Measurements from ENCODE around the gene NSUN2.
"Not testable (repeated sequence)": the region's sequence is repeated elsewhere in the genome, so short reads cannot be mapped to it uniquely, and the experiment has no call there.

The NSUN2 gene

GRCh38 chr5:6673963-6674362, 41.1 kb upstream of the NSUN2 start:
- H3K4me1 ChIP-seq (ENCODE audit: control insufficient read depth, low read length) = no peaks in the 10 kb centered on the region
- H4K20me1 ChIP-seq (ENCODE audit: control insufficient read depth, insufficient read depth, low read depth, low read length) = no peaks in the 10 kb centered on the region
- H3K27me3 ChIP-seq (ENCODE audit: control insufficient read depth, low read length) = no peaks in the 10 kb centered on the region
- H3K36me3 ChIP-seq (ENCODE audit: control insufficient read depth, low read length) = no peaks in the 10 kb centered on the region; the same call in 1 of the 2 replicates
- H3K4me2 ChIP-seq (ENCODE audit: low read length) = no peak overlapping the region
- no peaks in the 10 kb centered on the region for H3K9me3 ChIP-seq (ENCODE audit: control insufficient read depth, insufficient read depth, low read length)
- H3K79me2 ChIP-seq (ENCODE audit: control insufficient read depth, low read length) = no peaks in the 10 kb centered on the region
- no peak overlapping the region for H3K27ac ChIP-seq (ENCODE audit: low read depth, low read length)
- H3K4me3 ChIP-seq (ENCODE audit: low read length) = no peak overlapping the region
- H3K9me2 ChIP-seq (replicated peaks; ENCODE audit: control insufficient read depth, low read length) = no peaks in the 10 kb centered on the region
- TF ChIP-seq, protein P1, sequence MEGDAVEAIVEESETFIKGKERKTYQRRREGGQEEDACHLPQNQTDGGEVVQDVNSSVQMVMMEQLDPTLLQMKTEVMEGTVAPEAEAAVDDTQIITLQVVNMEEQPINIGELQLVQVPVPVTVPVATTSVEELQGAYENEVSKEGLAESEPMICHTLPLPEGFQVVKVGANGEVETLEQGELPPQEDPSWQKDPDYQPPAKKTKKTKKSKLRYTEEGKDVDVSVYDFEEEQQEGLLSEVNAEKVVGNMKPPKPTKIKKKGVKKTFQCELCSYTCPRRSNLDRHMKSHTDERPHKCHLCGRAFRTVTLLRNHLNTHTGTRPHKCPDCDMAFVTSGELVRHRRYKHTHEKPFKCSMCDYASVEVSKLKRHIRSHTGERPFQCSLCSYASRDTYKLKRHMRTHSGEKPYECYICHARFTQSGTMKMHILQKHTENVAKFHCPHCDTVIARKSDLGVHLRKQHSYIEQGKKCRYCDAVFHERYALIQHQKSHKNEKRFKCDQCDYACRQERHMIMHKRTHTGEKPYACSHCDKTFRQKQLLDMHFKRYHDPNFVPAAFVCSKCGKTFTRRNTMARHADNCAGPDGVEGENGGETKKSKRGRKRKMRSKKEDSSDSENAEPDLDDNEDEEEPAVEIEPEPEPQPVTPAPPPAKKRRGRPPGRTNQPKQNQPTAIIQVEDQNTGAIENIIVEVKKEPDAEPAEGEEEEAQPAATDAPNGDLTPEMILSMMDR (IDR thresholded peaks at IDR 0.05; ENCODE audit: low read depth, low read length, poor library complexity, severe bottlenecking) = no peak
- TF ChIP-seq EZH2phosphoT487 (IDR thresholded peaks at IDR 0.05; ENCODE audit: borderline replicate concordance, low read length) = no peak
- H3F3A ChIP-seq (ENCODE audit: control insufficient read depth, insufficient read depth) = no peaks in the 10 kb centered on the region

- Histone ChIP-seq H3K4me2 (ENCODE audit: low read length) (no peak overlapping the region), H3K9me3 (ENCODE audit: control insufficient read depth, insufficient read depth, low read length) (no peaks in the 10 kb centered on the region), H3K4me3 (ENCODE audit: low read length) (no peak overlapping the region), H3K27me3 (ENCODE audit: control insufficient read depth, low read length) (no peaks in the 10 kb centered on the region), H3K27ac (ENCODE audit: low read depth, low read length) (no peak overlapping the region), H3K9me2 (replicated peaks; ENCODE audit: control insufficient read depth, low read length) (no peaks in the 10 kb centered on the region), H3K79me2 (ENCODE audit: control insufficient read depth, low read length) (no peaks in the 10 kb centered on the region), H4K20me1 (ENCODE audit: control insufficient read depth, insufficient read depth, low read depth, low read length) (no peaks in the 10 kb centered on the region), H3F3A (ENCODE audit: control insufficient read depth, insufficient read depth) (no peaks in the 10 kb centered on the region), H3K36me3 (ENCODE audit: control insufficient read depth, low read length) (no peaks in the 10 kb centered on the region; the same call in 1 of the 2 replicates), H3K4me1 (ENCODE audit: control insufficient read depth, low read length) (no peaks in the 10 kb centered on the region)
- TF ChIP-seq, protein P1 (IDR thresholded peaks at IDR 0.05; ENCODE audit: low read depth, low read length, poor library complexity, severe bottlenecking) = no peak
- TF ChIP-seq EZH2phosphoT487 (IDR thresholded peaks at IDR 0.05; ENCODE audit: borderline replicate concordance, low read length) = no peak
These were observed 40.2 kb upstream of the NSUN2 start for GRCh38 chr5:6673031-6673430.

GRCh38 chr5:6668717-6669116, 35.9 kb upstream of the NSUN2 start:
- not testable (repeated sequence) for H3K27me3 ChIP-seq (ENCODE audit: control insufficient read depth, low read length); H3K79me2 ChIP-seq (ENCODE audit: control insufficient read depth, low read length); H3F3A ChIP-seq (ENCODE audit: control insufficient read depth, insufficient read depth); H3K9me2 ChIP-seq (replicated peaks; ENCODE audit: control insufficient read depth, low read length); H3K4me2 ChIP-seq (ENCODE audit: low read length); H3K27ac ChIP-seq (ENCODE audit: low read depth, low read length); H3K9me3 ChIP-seq (ENCODE audit: control insufficient read depth, insufficient read depth, low read length); H3K4me3 ChIP-seq (ENCODE audit: low read length); H3K4me1 ChIP-seq (ENCODE audit: control insufficient read depth, low read length); H4K20me1 ChIP-seq (ENCODE audit: control insufficient read depth, insufficient read depth, low read depth, low read length); H3K36me3 ChIP-seq (ENCODE audit: control insufficient read depth, low read length)

DNA sequence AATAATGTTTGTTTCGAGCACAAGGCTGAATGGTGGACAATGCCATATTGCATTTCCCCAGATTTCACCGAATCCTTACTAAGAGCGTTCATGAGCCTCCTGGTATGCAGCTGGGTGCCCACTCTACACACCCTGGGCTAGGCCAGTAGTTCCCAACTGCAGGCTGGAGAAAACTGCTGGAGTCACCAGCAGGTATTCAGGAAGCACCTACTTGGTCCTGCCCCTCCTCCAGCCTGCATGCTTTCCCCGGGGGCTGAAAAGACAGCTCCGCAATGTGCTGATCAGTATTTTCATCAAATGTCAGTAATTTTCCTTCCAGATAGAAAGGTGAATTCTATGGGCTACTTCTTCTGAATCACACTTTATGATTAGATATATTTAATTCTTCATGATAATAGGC, 34.8 kb upstream of the NSUN2 start:
- Histone ChIP-seq H3K4me3 (ENCODE audit: low read length) (no peak overlapping the region), H3K4me1 (ENCODE audit: control insufficient read depth, low read length) (no peaks in the 10 kb centered on the region), H3K27me3 (ENCODE audit: control insufficient read depth, low read length) (no peaks in the 10 kb centered on the region), H3K4me2 (ENCODE audit: low read length) (no peak overlapping the region), H4K20me1 (ENCODE audit: control insufficient read depth, insufficient read depth, low read depth, low read length) (no peaks in the 10 kb centered on the region), H3K27ac (ENCODE audit: low read depth, low read length) (no peak overlapping the region), H3F3A (ENCODE audit: control insufficient read depth, insufficient read depth) (no peaks in the 10 kb centered on the region), H3K79me2 (ENCODE audit: control insufficient read depth, low read length) (no peaks in the 10 kb centered on the region), H3K9me2 (replicated peaks; ENCODE audit: control insufficient read depth, low read length) (no peaks in the 10 kb centered on the region), H3K36me3 (ENCODE audit: control insufficient read depth, low read length) (no peaks in the 10 kb centered on the region; the same call in 1 of the 2 replicates), H3K9me3 (ENCODE audit: control insufficient read depth, insufficient read depth, low read length) (no peaks in the 10 kb centered on the region)
- TF ChIP-seq, protein P1 (IDR thresholded peaks at IDR 0.05; ENCODE audit: low read depth, low read length, poor library complexity, severe bottlenecking) = no peak
- TF ChIP-seq EZH2phosphoT487 (IDR thresholded peaks at IDR 0.05; ENCODE audit: borderline replicate concordance, low read length) = no peak

All from DOHH2 (cell line).